ENCODE measurements around the gene JADE2.

Gene JADE2

GRCh38 chr5:134524272-134524825, 1.1 kb upstream of the JADE2 start (continued):
- no peak for TF ChIP-seq FEZF1 (tag by site-specific recombination; IDR thresholded peaks at IDR 0.05)
- TF ChIP-seq SALL2 (tag by site-specific recombination; IDR thresholded peaks at IDR 0.05; ENCODE audit: borderline replicate concordance) = no peak
- TF ChIP-seq BCL6B (tag by site-specific recombination; IDR thresholded peaks at IDR 0.05) = no peak
- no peak for TF ChIP-seq ZNF521 (tag by site-specific recombination; IDR thresholded peaks at IDR 0.05)
- no peak for TF ChIP-seq ATF2 (tag by site-specific recombination; IDR thresholded peaks at IDR 0.05; ENCODE audit: low read depth)
- TF ChIP-seq BCL11A (tag by site-specific recombination; IDR thresholded peaks at IDR 0.05; ENCODE audit: low read depth) = 0 out of 2 replicates have a peak, but pooled peaks have one; percentile 36
- TF ChIP-seq ZNF544 (tag by site-specific recombination; IDR thresholded peaks at IDR 0.05) = no peak
- peak; percentile 88 for TF ChIP-seq ZFP37 (tag by site-specific recombination; IDR thresholded peaks at IDR 0.05)
- TF ChIP-seq ZNF830 (tag by site-specific recombination; IDR thresholded peaks at IDR 0.05; ENCODE audit: low read depth) = no peak
- no peak for TF ChIP-seq ZNF23 (tag by site-specific recombination; IDR thresholded peaks at IDR 0.05; ENCODE audit: borderline replicate concordance)
- TF ChIP-seq ZNF19 (tag by site-specific recombination; IDR thresholded peaks at IDR 0.05; ENCODE audit: low read depth) = no peak
- no peak for TF ChIP-seq ZNF510 (tag by site-specific recombination; IDR thresholded peaks at IDR 0.05; ENCODE audit: insufficient replicate concordance)
- peak; percentile 74 for TF ChIP-seq ZFHX2 (tag by site-specific recombination; conservative IDR thresholded peaks at IDR 0.05)
- TF ChIP-seq ZNF184 (tag by site-specific recombination; IDR thresholded peaks at IDR 0.05) = no peak
- TF ChIP-seq ZNF239 (tag by site-specific recombination; IDR thresholded peaks at IDR 0.05) = no peak
- peak; percentile 64; the same call in 1 of the 2 replicates for TF ChIP-seq ZNF692 (tag by site-specific recombination; IDR thresholded peaks at IDR 0.05)
- TF ChIP-seq ZNF837 (tag by site-specific recombination; IDR thresholded peaks at IDR 0.05) = no peak
- no peak; the same call in 1 of the 2 replicates for TF ChIP-seq EGR2 (tag by site-specific recombination; IDR thresholded peaks at IDR 0.05; ENCODE audit: low read depth)
- no peak; the same call in 1 of the 2 replicates for TF ChIP-seq PRDM6 (tag by site-specific recombination; IDR thresholded peaks at IDR 0.05)
- TF ChIP-seq ZNF292 (tag by site-specific recombination; IDR thresholded peaks at IDR 0.05; ENCODE audit: borderline replicate concordance, low read depth) = no peak
- peak; percentile 87 for TF ChIP-seq ZNF777 (tag by site-specific recombination; IDR thresholded peaks at IDR 0.05; ENCODE audit: borderline replicate concordance)
- no peak for TF ChIP-seq ZNF148 (tag by site-specific recombination; IDR thresholded peaks at IDR 0.05; ENCODE audit: borderline replicate concordance)
- TF ChIP-seq ZSCAN5A (tag by site-specific recombination; IDR thresholded peaks at IDR 0.05) = no peak
- no peak for TF ChIP-seq ZNF280C (tag by site-specific recombination; IDR thresholded peaks at IDR 0.05)
- TF ChIP-seq ZNF302 (tag by site-specific recombination; IDR thresholded peaks at IDR 0.05; ENCODE audit: low read depth) = no peak
- TF ChIP-seq ZNF747 (tag by site-specific recombination; IDR thresholded peaks at IDR 0.05) = no peak
- no peak for TF ChIP-seq ZNF664 (tag by site-specific recombination; IDR thresholded peaks at IDR 0.05)
- TF ChIP-seq HOXC10 (CRISPR knock-in tag; IDR thresholded peaks at IDR 0.05) = 0 out of 2 replicates have a peak, but pooled peaks have one; percentile 62
